ENCODE results near the gene CDH6. TPM values are rescaled to one million over a fixed set of nuclear protein-coding genes. Genes with fewer than 3 reads are reported as not detected.

The CDH6 gene
- total and polyA plus RNA-seq, 10 of the 15 experiments (the other 5 are each of a cell fraction or from before 2014, with no cell fraction given), result 0.01 TPM; not detected in 9

GRCh38 chr5:31366941-31367340 is 173.5 kb downstream of the CDH6 start (continued):
- TF ChIP-seq IRF3 (IDR thresholded peaks at IDR 0.05), result no peak
- TF ChIP-seq ZSCAN29 (IDR thresholded peaks at IDR 0.05), result no peak
- TF ChIP-seq HDAC6 (IDR thresholded peaks at IDR 0.05; ENCODE audit: unreplicated experiment), result no peak
- TF ChIP-seq NBN (IDR thresholded peaks at IDR 0.05), result no peak
- TF ChIP-seq KLF5 (IDR thresholded peaks at IDR 0.05; ENCODE audit: partially characterized antibody), result no peak

- RAD21 ChIA-PET (ENCODE audit: unreplicated experiment), result no interaction called here
- H3K27me3 ChIP-seq (replicated peaks in 1 of 2; ENCODE audit: control insufficient read depth in 2 of 2, insufficient read depth in 2 of 2, low read length in 1 of 2), result peaks cover 0 to 3% of the 10 kb centered on the region in 2 experiments; a peak in 1 of 4 replicates
- no peak overlapping the region for H3K4me3 ChIP-seq
- no peak overlapping the region for H3K4me2 ChIP-seq (ENCODE audit: control insufficient read depth, insufficient read depth)
- DNase-seq (ENCODE audit: low read depth, low spot score), result no peak
- BruUV-seq (replicated peaks), result no TSS peak
- no peaks in the 10 kb centered on the region for H3K9me3 ChIP-seq (replicated peaks; ENCODE audit: control insufficient read depth, insufficient read depth, low read length)
- no peak overlapping the region for H2AFZ ChIP-seq (ENCODE audit: control insufficient read depth, low read depth, low read length)
- H3K79me2 ChIP-seq (ENCODE audit: control insufficient read depth, insufficient read depth, low read length), result no peaks in the 10 kb centered on the region
- H3K27ac ChIP-seq (ENCODE audit: control insufficient read depth, insufficient read depth), result no peak overlapping the region
- H3K4me1 ChIP-seq (ENCODE audit: control insufficient read depth, insufficient read depth, low read length), result no peaks in the 10 kb centered on the region
- ATAC-seq, result no peak
- SMC1A ChIA-PET (ENCODE audit: uncharacterized antibody, unreplicated experiment), result no interaction called here
- no peaks in the 10 kb centered on the region for H3K36me3 ChIP-seq (ENCODE audit: control insufficient read depth in 2 of 2, insufficient read depth in 2 of 2, low read length in 1 of 2)
- in situ Hi-C loops (cut with MboI) (no loop called here), intact Hi-C loops (cut with micrococcal nuclease; ENCODE audit: unreplicated experiment) (no loop called here)
- H4K20me1 ChIP-seq (ENCODE audit: control insufficient read depth, insufficient read depth), result no peaks in the 10 kb centered on the region
- no peak for FAIRE-seq
- no peak overlapping the region for H3K9ac ChIP-seq (ENCODE audit: control insufficient read depth, insufficient read depth, low read length)
- TF ChIP-seq ASH2L (IDR thresholded peaks at IDR 0.05; ENCODE audit: borderline replicate concordance, low read depth) (no peak), NR2F1 (conservative IDR thresholded peaks at IDR 0.05) (no peak), E4F1 (IDR thresholded peaks at IDR 0.05; ENCODE audit: borderline replicate concordance, partially characterized antibody) (no peak), IRF5 (IDR thresholded peaks at IDR 0.05; ENCODE audit: borderline replicate concordance) (no peak), YBX1 (IDR thresholded peaks at IDR 0.05) (no peak), TCF12 (IDR thresholded peaks at IDR 0.05; ENCODE audit: low read depth, low read length) (no peak), MAX (IDR thresholded peaks at IDR 0.05; ENCODE audit: low read depth, low read length) (no peak), ATF2 (IDR thresholded peaks at IDR 0.05; ENCODE audit: low read length) (no peak), BHLHE40 (IDR thresholded peaks at IDR 0.05; ENCODE audit: borderline replicate concordance in 1 of 2, low read depth in 2 of 2, low read length in 1 of 2) (no peak), HDGF (IDR thresholded peaks at IDR 0.05) (no peak), MEF2B (IDR thresholded peaks at IDR 0.05; ENCODE audit: partially characterized antibody, poor library complexity, severe bottlenecking) (no peak)
- POLR2A ChIA-PET, result no interaction called here
- CTCF ChIA-PET, result no interaction called here
- 0% methylated on average over 1 of the region's 1 CpG for WGBS (ENCODE audit: insufficient coverage, insufficient replicate concordance, low lambda C conversion rate, missing lambda C conversion rate)
Measured at GRCh38 chr5:31372124-31372523, 178.6 kb downstream of the CDH6 start.
